GM18870 (cell line): Measurements from ENCODE around the gene INPPL1.
"Not testable (repeated sequence)": the region's sequence is repeated elsewhere in the genome, so short reads cannot be mapped to it uniquely, and the experiment has no call there.

Source experiments
- ATAC-seq: cut with Tn5 transposase; IDR thresholded peaks from one replicate; pipeline ENCODE4 v1.9.1; 2021; ENCODE audit warnings: moderate library complexity; ENCODE audit not compliant: unreplicated experiment

Gene INPPL1, protein sequence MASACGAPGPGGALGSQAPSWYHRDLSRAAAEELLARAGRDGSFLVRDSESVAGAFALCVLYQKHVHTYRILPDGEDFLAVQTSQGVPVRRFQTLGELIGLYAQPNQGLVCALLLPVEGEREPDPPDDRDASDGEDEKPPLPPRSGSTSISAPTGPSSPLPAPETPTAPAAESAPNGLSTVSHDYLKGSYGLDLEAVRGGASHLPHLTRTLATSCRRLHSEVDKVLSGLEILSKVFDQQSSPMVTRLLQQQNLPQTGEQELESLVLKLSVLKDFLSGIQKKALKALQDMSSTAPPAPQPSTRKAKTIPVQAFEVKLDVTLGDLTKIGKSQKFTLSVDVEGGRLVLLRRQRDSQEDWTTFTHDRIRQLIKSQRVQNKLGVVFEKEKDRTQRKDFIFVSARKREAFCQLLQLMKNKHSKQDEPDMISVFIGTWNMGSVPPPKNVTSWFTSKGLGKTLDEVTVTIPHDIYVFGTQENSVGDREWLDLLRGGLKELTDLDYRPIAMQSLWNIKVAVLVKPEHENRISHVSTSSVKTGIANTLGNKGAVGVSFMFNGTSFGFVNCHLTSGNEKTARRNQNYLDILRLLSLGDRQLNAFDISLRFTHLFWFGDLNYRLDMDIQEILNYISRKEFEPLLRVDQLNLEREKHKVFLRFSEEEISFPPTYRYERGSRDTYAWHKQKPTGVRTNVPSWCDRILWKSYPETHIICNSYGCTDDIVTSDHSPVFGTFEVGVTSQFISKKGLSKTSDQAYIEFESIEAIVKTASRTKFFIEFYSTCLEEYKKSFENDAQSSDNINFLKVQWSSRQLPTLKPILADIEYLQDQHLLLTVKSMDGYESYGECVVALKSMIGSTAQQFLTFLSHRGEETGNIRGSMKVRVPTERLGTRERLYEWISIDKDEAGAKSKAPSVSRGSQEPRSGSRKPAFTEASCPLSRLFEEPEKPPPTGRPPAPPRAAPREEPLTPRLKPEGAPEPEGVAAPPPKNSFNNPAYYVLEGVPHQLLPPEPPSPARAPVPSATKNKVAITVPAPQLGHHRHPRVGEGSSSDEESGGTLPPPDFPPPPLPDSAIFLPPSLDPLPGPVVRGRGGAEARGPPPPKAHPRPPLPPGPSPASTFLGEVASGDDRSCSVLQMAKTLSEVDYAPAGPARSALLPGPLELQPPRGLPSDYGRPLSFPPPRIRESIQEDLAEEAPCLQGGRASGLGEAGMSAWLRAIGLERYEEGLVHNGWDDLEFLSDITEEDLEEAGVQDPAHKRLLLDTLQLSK

DNA sequence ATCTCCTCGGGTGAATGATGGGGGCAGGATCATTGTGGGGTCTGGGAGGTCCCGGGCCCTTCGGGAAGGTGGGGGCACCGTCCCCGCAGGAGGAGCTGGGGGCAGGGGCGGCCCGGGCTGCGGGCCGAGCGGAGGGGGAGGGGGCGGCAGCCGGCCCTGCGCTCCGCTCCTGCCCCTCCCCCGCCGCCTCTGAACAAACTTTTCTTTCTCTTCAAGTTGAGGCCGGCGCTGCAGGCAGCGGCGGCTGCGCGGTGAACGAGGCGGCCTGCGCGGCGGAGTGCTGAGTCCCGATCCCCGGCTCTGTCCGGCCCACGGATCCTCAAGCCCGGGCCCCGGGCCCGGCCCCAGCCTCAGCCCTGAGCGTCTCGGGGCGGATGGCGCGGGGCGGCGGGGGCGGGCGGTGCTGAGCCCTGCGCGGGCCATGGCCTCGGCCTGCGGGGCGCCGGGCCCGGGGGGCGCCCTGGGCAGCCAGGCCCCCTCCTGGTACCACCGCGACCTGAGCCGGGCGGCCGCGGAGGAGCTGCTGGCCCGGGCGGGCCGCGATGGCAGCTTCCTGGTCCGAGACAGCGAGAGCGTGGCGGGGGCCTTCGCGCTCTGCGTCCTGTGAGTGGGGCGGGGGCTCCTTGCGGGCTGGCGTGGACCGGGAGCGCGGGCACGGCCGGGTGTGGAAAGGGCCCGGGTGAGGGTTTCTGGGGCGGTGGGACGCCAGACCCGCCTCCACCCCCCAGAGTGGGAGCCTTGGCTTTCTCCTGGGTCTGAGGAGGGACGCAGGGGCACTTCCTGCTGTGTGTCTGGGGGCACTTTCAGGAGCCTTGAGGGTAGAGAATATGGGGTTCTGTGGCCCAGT, at the start of gene INPPL1:
INPPL1 (plus strand) TSS at position 204 of the 847 bp plus-strand sequence; CDS start at position 422, 218 bp downstream.
- ATAC-seq, result no peak

DNA sequence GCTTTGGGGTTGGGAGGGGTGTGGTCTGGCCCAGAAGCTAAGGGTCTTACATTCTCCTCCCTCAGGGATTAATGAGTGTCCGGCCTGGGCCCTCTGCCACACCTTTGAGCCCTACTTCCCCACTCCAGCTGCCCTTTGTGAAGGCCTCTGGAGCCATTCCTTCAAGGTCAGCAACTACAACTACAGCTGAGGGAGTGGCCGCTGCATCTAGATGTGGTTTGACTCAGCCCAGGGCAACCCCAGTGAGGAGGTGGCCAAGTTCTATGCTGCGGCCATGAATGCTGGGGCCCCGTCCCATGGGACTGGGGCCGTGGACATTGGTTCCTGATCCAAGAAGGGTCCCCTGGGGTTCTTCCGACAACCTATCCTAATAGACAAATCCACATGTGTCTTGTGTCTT, 46.9 kb upstream of the INPPL1 start:
- ATAC-seq, result no peak

DNA sequence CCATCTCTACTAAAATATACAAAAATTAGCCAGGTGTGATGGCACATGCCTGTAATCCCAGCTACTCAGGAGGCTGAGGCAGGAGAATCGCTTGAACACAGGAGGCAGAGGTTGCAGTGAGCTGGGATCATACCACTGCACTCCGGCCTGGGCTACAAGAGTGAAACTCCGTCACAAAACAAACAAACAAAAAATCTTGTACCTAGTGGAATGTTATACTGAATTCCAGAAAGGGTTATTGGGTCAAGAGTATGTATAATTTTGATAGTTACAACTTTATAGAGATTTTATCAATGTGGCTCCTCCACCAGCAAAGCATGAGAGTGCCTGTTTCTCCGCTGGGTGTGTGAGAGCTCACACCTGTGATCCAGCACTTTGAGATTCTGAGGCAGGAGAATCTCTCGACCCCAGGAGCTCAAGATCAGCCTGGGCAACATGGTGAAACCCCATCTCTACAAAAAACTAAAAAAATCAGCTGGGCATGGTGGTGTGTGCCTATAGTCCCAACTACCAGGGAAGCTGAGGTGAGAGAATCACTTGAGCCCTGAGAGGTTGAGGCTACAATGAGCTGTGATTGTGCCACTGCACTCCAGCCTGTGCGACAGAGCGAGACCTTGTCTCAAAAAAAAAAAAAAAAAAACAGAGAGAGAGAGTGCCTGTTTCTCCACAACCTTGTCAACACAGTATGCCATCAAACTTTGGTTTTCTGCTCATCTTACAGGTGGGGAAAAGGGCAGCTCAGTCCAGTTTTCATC, 45.3 kb upstream of the INPPL1 start:
- no peak for ATAC-seq

DNA sequence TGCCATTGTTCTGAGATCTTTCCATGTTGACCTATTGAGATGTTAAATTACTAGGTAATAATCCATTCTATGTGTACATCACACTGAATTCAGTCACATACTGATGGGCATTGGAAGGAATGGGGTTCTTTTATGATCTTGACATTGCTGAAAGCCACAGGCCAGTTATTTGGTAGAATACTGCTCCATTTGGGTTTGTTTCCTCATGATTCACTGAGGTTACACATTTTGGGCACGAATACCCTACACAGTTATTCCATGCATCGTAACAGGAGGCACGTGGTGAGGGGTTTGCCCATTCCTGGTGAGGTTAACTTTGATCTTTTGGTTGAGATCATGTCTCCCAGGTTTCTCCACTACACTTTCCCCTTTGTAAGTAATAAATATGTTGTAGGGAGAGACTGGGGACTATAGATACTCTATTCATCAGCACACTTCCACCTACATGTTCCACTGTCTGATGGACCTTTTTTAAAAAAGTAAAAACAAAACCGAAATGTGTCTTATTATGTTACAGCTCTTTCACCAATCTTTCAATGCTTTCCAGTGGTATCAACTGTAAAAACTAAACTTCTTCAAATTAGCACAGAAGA, 44.7 kb upstream of the INPPL1 start:
- ATAC-seq, result no peak

DNA sequence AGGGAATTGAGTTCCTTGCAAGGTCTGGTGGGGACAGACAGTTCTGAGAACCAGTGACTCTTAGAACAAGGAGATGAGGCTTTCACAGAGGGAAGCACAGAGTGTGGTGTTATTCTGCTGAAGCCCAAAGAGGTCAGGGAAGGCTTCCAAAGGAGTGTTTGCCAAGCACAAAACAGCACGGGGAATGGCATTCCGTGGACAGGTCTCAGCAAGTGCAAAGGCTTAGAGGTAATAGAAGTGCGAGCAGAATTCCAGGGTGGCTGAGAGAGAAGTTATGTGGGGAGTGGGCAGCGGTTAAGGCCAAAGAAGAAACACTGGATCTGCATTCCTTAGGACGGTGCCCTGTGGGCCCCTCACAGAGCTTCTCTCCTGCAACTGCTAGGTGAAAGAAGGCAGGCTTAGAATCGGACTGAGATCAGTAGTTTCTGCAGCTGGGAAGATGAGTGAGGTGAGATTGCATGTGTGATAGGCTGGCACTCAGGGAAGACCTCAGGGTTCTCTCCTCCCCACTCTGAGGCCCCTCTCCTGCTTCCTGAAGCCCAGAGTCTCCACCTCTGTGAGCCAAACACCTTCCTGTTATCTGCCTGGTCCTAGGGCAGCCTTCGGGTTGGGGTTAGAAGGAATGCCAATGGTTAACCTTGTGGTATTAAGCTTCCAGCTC, 43.5 kb upstream of the INPPL1 start:
- ATAC-seq, result not testable (repeated sequence)

DNA sequence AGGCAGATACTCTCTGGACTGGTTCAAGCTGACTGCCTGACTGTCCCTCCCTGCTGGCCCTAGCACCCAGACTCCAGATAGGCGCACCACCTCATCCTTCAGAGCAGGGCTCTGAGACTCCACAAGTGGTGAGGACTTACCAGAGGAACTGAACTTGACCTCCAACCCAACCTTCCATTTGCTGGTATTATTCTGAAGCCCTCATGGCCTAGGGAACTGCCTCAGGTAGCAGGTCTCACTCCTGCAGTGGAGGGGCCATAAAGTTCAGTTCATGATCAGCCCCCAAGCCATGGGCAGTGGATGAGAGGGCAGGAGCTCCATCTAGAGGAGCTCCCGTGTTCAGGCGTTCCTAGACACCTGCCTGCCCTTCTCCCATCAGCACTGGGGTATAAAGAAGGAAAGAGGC, 43.0 kb upstream of the INPPL1 start:
- ATAC-seq, result not testable (repeated sequence)

DNA sequence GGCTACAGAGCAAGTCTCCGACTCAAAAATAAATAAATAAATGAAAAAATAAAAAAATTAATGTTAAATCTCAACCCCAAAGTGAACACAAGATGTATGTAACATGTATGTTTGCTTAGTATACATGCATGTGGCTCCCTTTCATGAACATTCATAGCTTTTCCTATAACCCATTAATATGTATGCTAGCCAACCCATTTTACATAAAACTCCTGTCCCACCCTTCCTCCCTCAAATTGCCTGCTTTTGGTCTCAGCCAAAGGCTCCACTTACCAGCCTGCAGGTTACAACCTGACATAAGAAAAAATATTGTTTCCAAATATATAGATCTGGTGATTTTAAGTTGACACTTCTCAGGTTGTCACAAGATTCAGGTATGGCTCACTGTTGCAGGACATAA, 36.3 kb upstream of the INPPL1 start:
- ATAC-seq, result no peak

DNA sequence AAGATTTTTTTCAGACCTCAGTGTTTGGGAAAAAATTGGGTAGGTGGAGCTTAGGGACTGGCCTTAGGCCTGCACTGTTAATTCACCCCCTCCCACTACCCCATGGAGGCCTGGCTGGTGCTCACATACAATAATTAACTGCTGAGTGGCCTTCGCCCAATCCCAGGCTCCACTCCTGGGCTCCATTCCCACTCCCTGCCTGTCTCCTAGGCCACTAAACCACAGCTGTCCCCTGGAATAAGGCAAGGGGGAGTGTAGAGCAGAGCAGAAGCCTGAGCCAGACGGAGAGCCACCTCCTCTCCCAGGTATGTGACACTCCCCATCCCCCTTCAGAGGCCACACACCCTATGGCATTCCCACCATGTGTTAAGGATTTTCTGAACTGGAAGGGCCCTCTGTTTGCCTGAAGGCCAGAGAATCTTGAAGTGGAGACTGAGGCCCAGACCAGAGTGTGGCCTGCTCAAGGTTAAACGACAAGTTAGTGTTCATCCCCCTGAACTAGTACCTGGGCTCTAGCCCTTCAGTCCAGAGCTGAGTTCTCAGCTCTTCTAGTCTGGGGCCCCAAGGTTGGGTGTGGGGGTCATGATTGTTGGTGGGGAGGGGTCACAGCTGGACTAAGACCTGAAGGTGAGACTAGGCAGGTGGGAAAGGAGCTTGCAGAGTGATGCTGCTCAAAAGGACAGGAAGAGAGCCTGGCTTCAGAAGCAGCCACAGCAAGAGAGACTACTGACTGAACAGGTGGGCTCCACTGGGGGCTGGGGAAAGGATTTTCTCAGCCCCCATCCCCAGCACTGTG, 34.9 kb upstream of the INPPL1 start:
- no peak for ATAC-seq

DNA sequence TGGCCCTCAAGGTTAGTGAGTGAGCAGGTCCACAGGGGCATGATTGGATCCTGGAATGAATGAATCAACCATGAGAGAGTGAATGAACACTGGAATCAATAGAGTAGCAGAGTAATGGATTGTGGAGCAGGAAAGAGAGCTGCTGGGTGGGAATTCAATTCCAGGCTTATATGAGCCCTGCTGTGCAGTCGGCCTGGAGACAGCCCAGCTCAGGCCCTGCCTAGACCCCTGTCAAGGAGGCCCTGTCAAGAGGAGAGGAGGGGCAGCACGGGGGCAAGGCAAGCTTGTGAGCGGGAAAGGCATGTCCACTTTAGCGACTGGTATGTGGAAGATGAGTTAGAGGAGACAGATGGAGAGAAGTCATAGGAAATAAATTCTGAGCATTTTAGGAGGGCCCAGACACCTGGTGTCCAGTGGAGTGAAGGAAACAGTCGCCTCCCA, 33.9 kb upstream of the INPPL1 start:
- ATAC-seq, result no peak

DNA sequence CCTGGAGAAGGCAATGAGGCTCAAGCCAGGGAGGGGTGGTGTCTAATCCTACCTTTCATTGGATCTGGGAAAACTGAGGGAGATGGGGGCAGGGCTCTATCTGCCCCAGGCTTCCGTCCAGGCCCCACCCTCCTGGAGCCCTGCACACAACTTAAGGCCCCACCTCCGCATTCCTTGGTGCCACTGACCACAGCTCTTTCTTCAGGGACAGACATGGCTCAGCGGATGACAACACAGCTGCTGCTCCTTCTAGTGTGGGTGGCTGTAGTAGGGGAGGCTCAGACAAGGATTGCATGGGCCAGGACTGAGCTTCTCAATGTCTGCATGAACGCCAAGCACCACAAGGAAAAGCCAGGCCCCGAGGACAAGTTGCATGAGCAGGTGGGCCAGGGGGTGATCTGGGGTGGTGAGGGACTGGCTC, 32.6 kb upstream of the INPPL1 start, which contains the start of gene FOLR1:
FOLR1 (plus strand) TSS at position 180 of the 421 bp plus-strand sequence; CDS start at position 214, 34 bp downstream.
- no peak for ATAC-seq

DNA sequence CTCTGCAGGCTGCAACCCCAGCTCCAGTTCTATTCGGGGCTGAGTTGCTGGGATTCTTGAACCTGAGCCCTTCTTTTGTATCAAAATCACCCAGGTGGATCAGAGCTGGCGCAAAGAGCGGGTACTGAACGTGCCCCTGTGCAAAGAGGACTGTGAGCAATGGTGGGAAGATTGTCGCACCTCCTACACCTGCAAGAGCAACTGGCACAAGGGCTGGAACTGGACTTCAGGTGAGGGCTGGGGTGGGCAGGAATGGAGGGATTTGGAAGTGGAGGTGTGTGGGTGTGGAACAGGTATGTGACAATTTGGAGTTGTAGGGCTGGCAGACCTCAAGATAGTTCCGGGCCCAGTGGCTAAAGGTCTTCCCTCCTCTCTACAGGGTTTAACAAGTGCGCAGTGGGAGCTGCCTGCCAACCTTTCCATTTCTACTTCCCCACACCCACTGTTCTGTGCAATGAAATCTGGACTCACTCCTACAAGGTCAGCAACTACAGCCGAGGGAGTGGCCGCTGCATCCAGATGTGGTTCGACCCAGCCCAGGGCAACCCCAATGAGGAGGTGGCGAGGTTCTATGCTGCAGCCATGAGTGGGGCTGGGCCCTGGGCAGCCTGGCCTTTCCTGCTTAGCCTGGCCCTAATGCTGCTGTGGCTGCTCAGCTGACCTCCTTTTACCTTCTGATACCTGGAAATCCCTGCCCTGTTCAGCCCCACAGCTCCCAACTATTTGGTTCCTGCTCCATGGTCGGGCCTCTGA, 28.9 kb upstream of the INPPL1 start:
- no peak for ATAC-seq

DNA sequence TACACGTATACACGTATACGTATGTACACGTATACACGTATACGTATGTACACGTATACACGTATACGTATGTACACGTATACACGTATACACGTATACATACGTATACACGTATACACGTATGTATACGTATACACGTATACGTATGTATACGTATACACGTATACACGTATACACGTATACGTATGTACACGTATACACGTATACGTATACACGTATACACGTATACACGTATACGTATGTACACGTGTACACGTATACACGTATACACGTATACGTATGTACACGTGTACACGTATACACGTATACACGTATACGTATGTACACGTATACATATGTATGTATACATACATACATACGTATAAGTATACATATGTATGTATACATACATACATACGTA, 23.1 kb upstream of the INPPL1 start:
- ATAC-seq, result not testable (repeated sequence)

DNA sequence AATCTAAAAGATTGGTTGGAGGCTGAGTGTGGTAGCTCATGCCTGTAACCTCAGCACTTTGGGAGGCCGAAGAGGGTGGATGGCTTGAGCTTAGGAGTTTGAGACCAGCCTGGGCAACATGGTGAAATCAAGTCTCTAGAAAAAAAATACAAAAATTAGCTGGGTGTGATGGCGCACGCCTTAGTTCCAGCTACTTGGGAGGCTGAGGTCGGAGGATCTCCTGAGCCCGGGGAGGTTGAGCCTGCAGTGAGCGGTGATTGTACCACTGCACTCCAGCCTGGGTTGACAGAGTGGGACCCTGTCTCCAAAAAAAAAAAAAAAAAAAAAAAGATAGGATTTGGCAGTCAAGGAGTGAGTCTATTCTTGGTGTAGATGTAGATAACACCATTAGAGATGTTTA, 22.0 kb upstream of the INPPL1 start:
- no peak for ATAC-seq

DNA sequence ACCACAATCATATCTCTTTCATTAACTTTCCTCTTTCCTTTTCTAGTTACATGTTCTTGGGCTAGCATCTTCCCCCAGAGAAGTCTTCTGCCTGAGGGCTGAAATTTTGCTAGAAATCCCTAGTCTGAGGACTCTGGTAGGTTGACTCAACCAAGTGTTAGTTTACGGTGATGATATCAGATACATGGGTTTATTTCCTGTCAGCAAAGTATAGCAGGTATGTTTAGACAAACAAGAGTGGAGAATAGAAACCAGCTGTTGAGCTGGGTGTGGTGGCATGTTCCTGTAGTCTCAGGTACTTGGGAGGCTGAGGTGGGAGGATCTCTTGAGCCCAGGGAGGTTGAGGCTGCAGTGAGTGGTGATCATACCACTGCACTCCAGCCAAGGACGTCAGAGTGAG, 21.4 kb upstream of the INPPL1 start:
- ATAC-seq, result no peak

DNA sequence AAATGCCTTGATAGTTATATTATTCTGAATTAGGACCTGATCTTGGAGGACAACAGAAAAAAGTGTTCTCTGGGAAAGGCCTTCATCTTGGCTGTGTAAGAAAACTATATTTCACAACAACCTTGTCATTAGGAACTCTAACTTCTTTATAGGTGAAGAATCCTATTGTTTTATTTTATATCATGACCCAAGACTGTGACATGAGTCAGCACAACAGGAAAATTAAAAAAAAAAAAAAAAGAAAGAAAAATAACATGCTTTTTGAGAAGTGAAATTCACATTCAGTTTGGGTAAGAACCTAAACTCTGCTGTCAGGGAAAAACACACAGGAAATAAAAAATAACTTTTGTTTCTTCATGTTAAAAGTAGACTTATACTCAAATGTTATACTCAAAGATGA, 19.7 kb upstream of the INPPL1 start:
- ATAC-seq, result no peak

DNA sequence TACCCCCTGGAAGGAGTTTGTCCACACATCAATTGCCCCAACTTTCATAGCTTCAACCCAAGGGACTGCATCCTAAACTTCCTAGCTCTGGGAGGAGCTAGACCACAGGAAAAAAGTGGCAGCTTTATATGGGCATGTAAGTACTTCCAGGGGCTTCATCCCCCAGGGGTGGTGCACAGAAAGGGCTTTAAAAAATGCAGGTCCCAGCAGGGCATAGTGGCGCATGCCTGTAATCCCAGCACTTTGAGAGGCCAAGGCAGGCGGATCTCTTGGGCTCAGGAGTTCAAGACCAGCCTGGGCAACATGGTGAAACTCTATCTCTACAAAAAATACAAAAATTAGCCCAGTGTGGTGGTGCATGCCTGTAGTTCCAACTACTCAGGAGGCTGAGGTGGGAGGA, 17.8 kb upstream of the INPPL1 start:
- ATAC-seq, result not testable (repeated sequence)

DNA sequence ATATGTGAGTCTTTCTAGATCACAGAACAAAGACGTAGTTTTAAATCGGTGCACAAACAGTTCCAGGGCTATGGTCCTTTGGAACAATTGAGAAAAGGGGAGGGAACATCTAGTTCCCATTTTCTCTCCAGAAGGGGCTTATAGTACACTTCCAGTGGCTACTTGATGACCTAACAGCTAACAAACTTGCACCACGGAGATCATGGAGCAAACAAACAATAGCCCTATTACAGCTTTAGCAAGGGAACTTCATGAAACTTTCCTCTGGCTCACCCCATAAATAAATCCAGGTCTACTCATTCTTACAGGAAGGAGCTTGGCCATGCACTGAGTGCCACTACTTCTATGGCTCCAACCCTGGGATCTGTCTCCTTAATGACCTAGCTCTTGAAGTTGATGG, 16.3 kb upstream of the INPPL1 start:
- ATAC-seq, result no peak
